ENCODE measurements around the gene ZP1. TPM values are rescaled to one million over a fixed set of nuclear protein-coding genes. Genes with fewer than 3 reads are reported as not detected.

The ZP1 gene
- total and polyA plus RNA-seq, 4 donors = 0.04 TPM; not detected in 3

- no peak overlapping the region for H3K27ac ChIP-seq (ENCODE audit: low read depth in 1 of 2, low read length in 1 of 2)
- no peak overlapping the region for H3K4me3 ChIP-seq
- H3K4me1 ChIP-seq (ENCODE audit: control insufficient read depth in 5 of 5, insufficient read depth in 5 of 5, low read length in 5 of 5) = peaks cover 0 to 10% (median 3%) of the 10 kb centered on the region in 5 donors
- DNase-seq (no peak), ATAC-seq (ENCODE audit: insufficient read depth, low FRiP score) (no peak)
- WGBS, 2 donors = 79 to 89% methylated on average over 10 of the region's 10 CpGs
- no peaks in the 10 kb centered on the region for H3K27me3 ChIP-seq (ENCODE audit: control insufficient read depth in 3 of 3, insufficient read depth in 3 of 3, low read length in 2 of 3)
- TF ChIP-seq, protein P1, sequence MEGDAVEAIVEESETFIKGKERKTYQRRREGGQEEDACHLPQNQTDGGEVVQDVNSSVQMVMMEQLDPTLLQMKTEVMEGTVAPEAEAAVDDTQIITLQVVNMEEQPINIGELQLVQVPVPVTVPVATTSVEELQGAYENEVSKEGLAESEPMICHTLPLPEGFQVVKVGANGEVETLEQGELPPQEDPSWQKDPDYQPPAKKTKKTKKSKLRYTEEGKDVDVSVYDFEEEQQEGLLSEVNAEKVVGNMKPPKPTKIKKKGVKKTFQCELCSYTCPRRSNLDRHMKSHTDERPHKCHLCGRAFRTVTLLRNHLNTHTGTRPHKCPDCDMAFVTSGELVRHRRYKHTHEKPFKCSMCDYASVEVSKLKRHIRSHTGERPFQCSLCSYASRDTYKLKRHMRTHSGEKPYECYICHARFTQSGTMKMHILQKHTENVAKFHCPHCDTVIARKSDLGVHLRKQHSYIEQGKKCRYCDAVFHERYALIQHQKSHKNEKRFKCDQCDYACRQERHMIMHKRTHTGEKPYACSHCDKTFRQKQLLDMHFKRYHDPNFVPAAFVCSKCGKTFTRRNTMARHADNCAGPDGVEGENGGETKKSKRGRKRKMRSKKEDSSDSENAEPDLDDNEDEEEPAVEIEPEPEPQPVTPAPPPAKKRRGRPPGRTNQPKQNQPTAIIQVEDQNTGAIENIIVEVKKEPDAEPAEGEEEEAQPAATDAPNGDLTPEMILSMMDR (IDR thresholded peaks at IDR 0.05; ENCODE audit: control extremely low read depth, extremely low read depth) = no peak
- peaks cover 0 to 1% (median 0%) of the 10 kb centered on the region in 4 donors for H3K9me3 ChIP-seq (ENCODE audit: control insufficient read depth in 4 of 4, insufficient read depth in 3 of 4, low read length in 3 of 4)
- H3K9ac ChIP-seq (ENCODE audit: insufficient read depth in 1 of 2, low read length in 2 of 2) = no peak overlapping the region
- no peaks in the 10 kb centered on the region for H3K36me3 ChIP-seq (ENCODE audit: control insufficient read depth in 4 of 4, insufficient read depth in 4 of 4, low read length in 4 of 4)
Measured at GRCh38 chr11:60868682-60869450, 1.5 kb downstream of the ZP1 start.

DNA sequence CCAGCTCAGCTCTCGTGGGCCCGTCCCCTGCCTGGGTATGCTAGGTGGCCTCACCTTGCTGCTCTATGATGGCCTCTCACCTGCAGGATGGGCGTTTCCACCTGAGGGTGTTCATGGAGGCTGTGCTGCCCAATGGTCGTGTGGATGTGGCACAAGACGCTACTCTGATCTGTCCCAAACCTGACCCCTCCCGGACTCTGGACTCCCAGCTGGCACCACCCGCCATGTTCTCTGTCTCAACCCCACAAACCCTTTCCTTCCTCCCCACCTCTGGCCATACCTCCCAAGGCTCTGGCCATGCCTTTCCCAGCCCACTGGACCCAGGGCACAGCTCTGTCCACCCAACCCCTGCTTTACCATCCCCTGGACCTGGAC, 2.1 kb downstream of the ZP1 start:
- H3K4me3 ChIP-seq = no peak overlapping the region
- 89 to 94% methylated on average over 7 of the region's 7 CpGs for WGBS, 2 donors
- H3K9ac ChIP-seq (ENCODE audit: insufficient read depth in 1 of 2, low read length in 2 of 2) = no peak overlapping the region
- DNase-seq = no peak
- no peak overlapping the region for H3K27ac ChIP-seq (ENCODE audit: low read depth in 1 of 2, low read length in 1 of 2)
- H3K36me3 ChIP-seq (ENCODE audit: control insufficient read depth in 4 of 4, insufficient read depth in 4 of 4, low read length in 4 of 4) = no peaks in the 10 kb centered on the region
- TF ChIP-seq, protein P1 (IDR thresholded peaks at IDR 0.05; ENCODE audit: control extremely low read depth, extremely low read depth) = no peak
- H3K4me1 ChIP-seq (ENCODE audit: control insufficient read depth in 5 of 5, insufficient read depth in 5 of 5, low read length in 5 of 5) = peaks cover 0 to 10% (median 3%) of the 10 kb centered on the region in 5 donors
- H3K9me3 ChIP-seq (ENCODE audit: control insufficient read depth in 4 of 4, insufficient read depth in 3 of 4, low read length in 3 of 4) = peaks cover 0 to 1% (median 0%) of the 10 kb centered on the region in 4 donors
- no peaks in the 10 kb centered on the region for H3K27me3 ChIP-seq (ENCODE audit: control insufficient read depth in 3 of 3, insufficient read depth in 3 of 3, low read length in 2 of 3)
- ATAC-seq (ENCODE audit: insufficient read depth, low FRiP score) = no peak

GRCh38 chr11:60870276-60870675, 2.9 kb downstream of the ZP1 start:
- peaks cover 0 to 10% (median 3%) of the 10 kb centered on the region in 5 donors for H3K4me1 ChIP-seq (ENCODE audit: control insufficient read depth in 5 of 5, insufficient read depth in 5 of 5, low read length in 5 of 5)
- H3K4me3 ChIP-seq = no peak overlapping the region
- ATAC-seq (ENCODE audit: insufficient read depth, low FRiP score) = no peak
- TF ChIP-seq, protein P1 (IDR thresholded peaks at IDR 0.05; ENCODE audit: control extremely low read depth, extremely low read depth) = no peak
- H3K27ac ChIP-seq (ENCODE audit: low read depth in 1 of 2, low read length in 1 of 2) = no peak overlapping the region
- peaks cover 0 to 1% (median 0%) of the 10 kb centered on the region in 4 donors for H3K9me3 ChIP-seq (ENCODE audit: control insufficient read depth in 4 of 4, insufficient read depth in 3 of 4, low read length in 3 of 4)
- WGBS, 2 donors = 71 to 89% methylated on average over 3 of the region's 3 CpGs
- no peak for DNase-seq
- H3K9ac ChIP-seq (ENCODE audit: insufficient read depth in 1 of 2, low read length in 2 of 2) = no peak overlapping the region
- no peaks in the 10 kb centered on the region for H3K36me3 ChIP-seq (ENCODE audit: control insufficient read depth in 4 of 4, insufficient read depth in 4 of 4, low read length in 4 of 4)
- no peaks in the 10 kb centered on the region for H3K27me3 ChIP-seq (ENCODE audit: control insufficient read depth in 3 of 3, insufficient read depth in 3 of 3, low read length in 2 of 3)

Measured in lung (tissue), 12 donors.